Measurements from ENCODE around the gene BMAL2. TPM values are rescaled to one million over a fixed set of nuclear protein-coding genes. Genes with fewer than 3 reads are reported as not detected.

The BMAL2 gene
- total and polyA plus RNA-seq, 2 experiments from 2014 or later: 5.5 to 18.2 TPM

GRCh38 chr12:27344760-27345159 is 12.1 kb downstream of the BMAL2 start:
- Histone ChIP-seq H4K20me1 (replicated peaks; ENCODE audit: insufficient read depth) (peaks cover 14% of the 10 kb centered on the region), H3K27me3 (ENCODE audit: insufficient read depth) (no peaks in the 10 kb centered on the region), H3K4me1 (ENCODE audit: insufficient read depth) (peaks cover 25% of the 10 kb centered on the region), H2AFZ (no peak overlapping the region), H3K79me2 (replicated peaks; ENCODE audit: insufficient read depth) (peaks cover 73% of the 10 kb centered on the region), H3K4me3 (no peak overlapping the region), H3F3A (replicated peaks; ENCODE audit: low read depth) (no peaks in the 10 kb centered on the region), H3K36me3 (ENCODE audit: insufficient read depth) (no peaks in the 10 kb centered on the region), H3K4me2 (no peak overlapping the region; the same call in 1 of the 2 replicates), H3K9me2 (ENCODE audit: insufficient read depth) (no peaks in the 10 kb centered on the region; the same call in 1 of the 2 replicates), H3K27ac (ENCODE audit: low read depth) (peak overlapping the region; percentile 74; the same call in 1 of the 2 replicates)
- DNase-seq (ENCODE audit: low spot score): no peak
- Mint-ChIP-seq H3K36me3 (ENCODE audit: low read depth) (no peaks in the 10 kb centered on the region), H3K27me3 (ENCODE audit: insufficient read depth, low read depth, poor library complexity) (peaks cover 3% of the 10 kb centered on the region), H3K9me3 (no peaks in the 10 kb centered on the region), H3K4me1 (peaks cover 41% of the 10 kb centered on the region), H3K27ac (0 out of 2 replicates have a peak overlapping the region, but pooled peaks have one; percentile 41), H3K4me3 (no peak overlapping the region)
- ATAC-seq: 0 out of 3 replicates have a peak, but pooled peaks have one; percentile 23
- TF ChIP-seq NANOG (IDR thresholded peaks at IDR 0.05; ENCODE audit: borderline replicate concordance): no peak
- TF ChIP-seq, protein P1, sequence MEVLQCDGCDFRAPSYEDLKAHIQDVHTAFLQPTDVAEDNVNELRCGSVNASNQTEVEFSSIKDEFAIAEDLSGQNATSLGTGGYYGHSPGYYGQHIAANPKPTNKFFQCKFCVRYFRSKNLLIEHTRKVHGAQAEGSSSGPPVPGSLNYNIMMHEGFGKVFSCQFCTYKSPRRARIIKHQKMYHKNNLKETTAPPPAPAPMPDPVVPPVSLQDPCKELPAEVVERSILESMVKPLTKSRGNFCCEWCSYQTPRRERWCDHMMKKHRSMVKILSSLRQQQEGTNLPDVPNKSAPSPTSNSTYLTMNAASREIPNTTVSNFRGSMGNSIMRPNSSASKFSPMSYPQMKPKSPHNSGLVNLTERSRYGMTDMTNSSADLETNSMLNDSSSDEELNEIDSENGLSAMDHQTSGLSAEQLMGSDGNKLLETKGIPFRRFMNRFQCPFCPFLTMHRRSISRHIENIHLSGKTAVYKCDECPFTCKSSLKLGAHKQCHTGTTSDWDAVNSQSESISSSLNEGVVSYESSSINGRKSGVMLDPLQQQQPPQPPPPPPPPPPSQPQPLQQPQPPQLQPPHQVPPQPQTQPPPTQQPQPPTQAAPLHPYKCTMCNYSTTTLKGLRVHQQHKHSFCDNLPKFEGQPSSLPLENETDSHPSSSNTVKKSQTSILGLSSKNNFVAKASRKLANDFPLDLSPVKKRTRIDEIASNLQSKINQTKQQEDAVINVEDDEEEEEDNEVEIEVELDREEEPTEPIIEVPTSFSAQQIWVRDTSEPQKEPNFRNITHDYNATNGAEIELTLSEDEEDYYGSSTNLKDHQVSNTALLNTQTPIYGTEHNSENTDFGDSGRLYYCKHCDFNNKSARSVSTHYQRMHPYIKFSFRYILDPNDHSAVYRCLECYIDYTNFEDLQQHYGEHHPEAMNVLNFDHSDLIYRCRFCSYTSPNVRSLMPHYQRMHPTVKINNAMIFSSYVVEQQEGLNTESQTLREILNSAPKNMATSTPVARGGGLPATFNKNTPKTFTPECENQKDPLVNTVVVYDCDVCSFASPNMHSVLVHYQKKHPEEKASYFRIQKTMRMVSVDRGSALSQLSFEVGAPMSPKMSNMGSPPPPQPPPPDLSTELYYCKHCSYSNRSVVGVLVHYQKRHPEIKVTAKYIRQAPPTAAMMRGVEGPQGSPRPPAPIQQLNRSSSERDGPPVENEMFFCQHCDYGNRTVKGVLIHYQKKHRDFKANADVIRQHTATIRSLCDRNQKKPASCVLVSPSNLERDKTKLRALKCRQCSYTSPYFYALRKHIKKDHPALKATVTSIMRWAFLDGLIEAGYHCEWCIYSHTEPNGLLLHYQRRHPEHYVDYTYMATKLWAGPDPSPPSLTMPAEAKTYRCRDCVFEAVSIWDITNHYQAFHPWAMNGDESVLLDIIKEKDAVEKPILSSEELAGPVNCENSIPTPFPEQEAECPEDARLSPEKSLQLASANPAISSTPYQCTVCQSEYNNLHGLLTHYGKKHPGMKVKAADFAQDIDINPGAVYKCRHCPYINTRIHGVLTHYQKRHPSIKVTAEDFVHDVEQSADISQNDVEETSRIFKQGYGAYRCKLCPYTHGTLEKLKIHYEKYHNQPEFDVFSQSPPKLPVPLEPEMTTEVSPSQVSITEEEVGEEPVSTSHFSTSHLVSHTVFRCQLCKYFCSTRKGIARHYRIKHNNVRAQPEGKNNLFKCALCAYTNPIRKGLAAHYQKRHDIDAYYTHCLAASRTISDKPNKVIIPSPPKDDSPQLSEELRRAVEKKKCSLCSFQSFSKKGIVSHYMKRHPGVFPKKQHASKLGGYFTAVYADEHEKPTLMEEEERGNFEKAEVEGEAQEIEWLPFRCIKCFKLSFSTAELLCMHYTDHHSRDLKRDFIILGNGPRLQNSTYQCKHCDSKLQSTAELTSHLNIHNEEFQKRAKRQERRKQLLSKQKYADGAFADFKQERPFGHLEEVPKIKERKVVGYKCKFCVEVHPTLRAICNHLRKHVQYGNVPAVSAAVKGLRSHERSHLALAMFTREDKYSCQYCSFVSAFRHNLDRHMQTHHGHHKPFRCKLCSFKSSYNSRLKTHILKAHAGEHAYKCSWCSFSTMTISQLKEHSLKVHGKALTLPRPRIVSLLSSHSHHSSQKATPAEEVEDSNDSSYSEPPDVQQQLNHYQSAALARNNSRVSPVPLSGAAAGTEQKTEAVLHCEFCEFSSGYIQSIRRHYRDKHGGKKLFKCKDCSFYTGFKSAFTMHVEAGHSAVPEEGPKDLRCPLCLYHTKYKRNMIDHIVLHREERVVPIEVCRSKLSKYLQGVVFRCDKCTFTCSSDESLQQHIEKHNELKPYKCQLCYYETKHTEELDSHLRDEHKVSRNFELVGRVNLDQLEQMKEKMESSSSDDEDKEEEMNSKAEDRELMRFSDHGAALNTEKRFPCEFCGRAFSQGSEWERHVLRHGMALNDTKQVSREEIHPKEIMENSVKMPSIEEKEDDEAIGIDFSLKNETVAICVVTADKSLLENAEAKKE (CRISPR knock-in tag; IDR thresholded peaks at IDR 0.05): no peak

DNA sequence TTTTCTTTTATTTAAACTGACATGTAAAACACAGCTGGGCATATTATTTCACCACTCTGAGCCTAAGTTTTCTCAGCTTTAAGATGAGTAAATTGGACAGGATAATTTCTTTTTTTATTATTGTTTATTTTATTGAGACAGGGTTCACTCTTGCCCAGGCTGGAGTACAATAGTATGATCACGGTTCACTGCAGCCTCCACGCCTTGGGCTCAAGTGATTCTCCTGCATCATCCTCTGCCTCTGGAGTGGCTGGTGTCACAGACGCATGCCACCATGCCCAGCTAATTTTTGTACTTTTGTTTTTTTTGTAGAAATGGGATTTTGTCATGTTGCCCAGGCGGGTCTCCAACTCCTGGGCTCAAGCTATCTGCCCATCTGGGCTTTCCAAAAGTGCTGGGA is 12.7 kb downstream of the BMAL2 start:
- Histone ChIP-seq H4K20me1 (replicated peaks; ENCODE audit: insufficient read depth) (peaks cover 13% of the 10 kb centered on the region), H3K79me2 (replicated peaks; ENCODE audit: insufficient read depth) (peaks cover 68% of the 10 kb centered on the region), H2AFZ (no peak overlapping the region), H3K4me1 (ENCODE audit: insufficient read depth) (peaks cover 25% of the 10 kb centered on the region), H3K4me2 (no peak overlapping the region; the same call in 1 of the 2 replicates), H3K4me3 (no peak overlapping the region), H3K27me3 (ENCODE audit: insufficient read depth) (no peaks in the 10 kb centered on the region), H3K36me3 (ENCODE audit: insufficient read depth) (no peaks in the 10 kb centered on the region), H3K27ac (ENCODE audit: low read depth) (no peak overlapping the region), H3K9me2 (ENCODE audit: insufficient read depth) (no peaks in the 10 kb centered on the region; the same call in 1 of the 2 replicates), H3F3A (replicated peaks; ENCODE audit: low read depth) (no peaks in the 10 kb centered on the region)
- Mint-ChIP-seq H3K27me3 (ENCODE audit: insufficient read depth, low read depth, poor library complexity) (peaks cover 3% of the 10 kb centered on the region), H3K27ac (no peak overlapping the region), H3K9me3 (no peaks in the 10 kb centered on the region), H3K4me3 (no peak overlapping the region), H3K4me1 (peaks cover 41% of the 10 kb centered on the region), H3K36me3 (ENCODE audit: low read depth) (no peaks in the 10 kb centered on the region)
- DNase-seq (ENCODE audit: low spot score) (no peak), ATAC-seq (no peak)
- no peak for TF ChIP-seq NANOG (IDR thresholded peaks at IDR 0.05; ENCODE audit: borderline replicate concordance)
- TF ChIP-seq ZNF114 (CRISPR knock-in tag; IDR thresholded peaks at IDR 0.05): no peak
- TF ChIP-seq, protein P2, sequence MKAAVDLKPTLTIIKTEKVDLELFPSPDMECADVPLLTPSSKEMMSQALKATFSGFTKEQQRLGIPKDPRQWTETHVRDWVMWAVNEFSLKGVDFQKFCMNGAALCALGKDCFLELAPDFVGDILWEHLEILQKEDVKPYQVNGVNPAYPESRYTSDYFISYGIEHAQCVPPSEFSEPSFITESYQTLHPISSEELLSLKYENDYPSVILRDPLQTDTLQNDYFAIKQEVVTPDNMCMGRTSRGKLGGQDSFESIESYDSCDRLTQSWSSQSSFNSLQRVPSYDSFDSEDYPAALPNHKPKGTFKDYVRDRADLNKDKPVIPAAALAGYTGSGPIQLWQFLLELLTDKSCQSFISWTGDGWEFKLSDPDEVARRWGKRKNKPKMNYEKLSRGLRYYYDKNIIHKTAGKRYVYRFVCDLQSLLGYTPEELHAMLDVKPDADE (IDR thresholded peaks at IDR 0.05): no peak
- TF ChIP-seq, protein P1 (CRISPR knock-in tag; IDR thresholded peaks at IDR 0.05): no peak
